ENCODE data around the gene MTCL1.

- TF ChIP-seq CTCF (IDR thresholded peaks at IDR 0.05; ENCODE audit: low read depth, low read length, missing input control) (no peak), GABPA (IDR thresholded peaks at IDR 0.05 in 1 of 2, conservative IDR thresholded peaks at IDR 0.05 in 1 of 2) (no peak), RAD21 (IDR thresholded peaks at IDR 0.05) (no peak), MAX (IDR thresholded peaks at IDR 0.05) (no peak), SP1 (IDR thresholded peaks at IDR 0.05) (no peak), YY1 (IDR thresholded peaks at IDR 0.05) (no peak), REST (IDR thresholded peaks at IDR 0.05) (no peak), HNF4A (conservative IDR thresholded peaks at IDR 0.05) (no peak)
Observed at GRCh38 chr18:8870528-8870927, 165.2 kb downstream of the MTCL1 start.
